Adrenal gland (tissue), 12 donors: Measurements from ENCODE around the gene FAM209B. TPM values are rescaled to one million over a fixed set of nuclear protein-coding genes. Genes with fewer than 3 reads are reported as not detected.
"Not testable (repeated sequence)": the region's sequence is repeated elsewhere in the genome, so short reads cannot be mapped to it uniquely, and the experiment has no call there.

Experiments
- DNase-seq, 7 donors: peaks; one replicate each; pipeline ENCODE4 v3.0.0-alpha.2; 2019 to 2020
- H3K27ac ChIP-seq, 5 donors: fragments of 200-600 bp; sonication (generic) in 4 of 5; 1 replicate in 3 of 5; 2 replicates in 2 of 5; pipeline versions ENCODE4 v1.5.1 to v1.8.0; 2016 to 2020; ENCODE audit warnings: mild to moderate bottlenecking in 1 of 5
- H3K27me3 ChIP-seq: fragments of 200-600 bp; 2 replicates; pipeline ENCODE4 v1.8.0; 2021
- H3K36me3 ChIP-seq, 2 donors: fragments of 200-600 bp; replicated peaks in 1 of 2; 1 replicate in 1 of 2; 2 replicates in 1 of 2; pipeline versions ENCODE4 v1.5.1 to v1.8.0; 2018 to 2022
- H3K4me1 ChIP-seq, 2 donors: fragments of 200-600 bp; replicated peaks in 1 of 2; 1 replicate in 1 of 2; 2 replicates in 1 of 2; pipeline versions ENCODE4 v1.5.1 to v1.8.0; 2018 to 2021
- H3K4me3 ChIP-seq, 4 donors: fragments of 200-600 bp; sonication (generic) in 3 of 4; one replicate each; pipeline ENCODE4 v1.5.1; 2016 to 2018
- H3K9me3 ChIP-seq, 3 donors: fragments of 200-600 bp; sonication (generic) in 1 of 3; replicated peaks in 1 of 3; 1 replicate in 2 of 3; 2 replicates in 1 of 3; pipeline versions ENCODE4 v1.5.1 to v1.8.0; 2016 to 2021
- POLR2A ChIP-seq, 2 donors: fragments of 450-650 bp; IDR thresholded peaks; one replicate each; pipeline ENCODE4 v1.6.1; 2017; ENCODE audit warnings: antibody characterized with exemption in 2 of 2, mild to moderate bottlenecking in 2 of 2, moderate library complexity in 1 of 2
- WGBS, 4 donors: extraction: QIAGEN DNeasy Blood & Tissue Kit in 2 of 4; methylation state at CpG; one replicate each; pipeline versions ENCODE4 v1.1.5 to v1.1.7; 2013 to 2017; 5-methylcytosine and 5-hydroxymethylcytosine counted together
- intact Hi-C, 2 donors: fragments of 100-400 bp; cut with DNase I; formaldehyde crosslinking; loops; one replicate each; pipeline versions ENCODE4 v1.14.1 to v1.15.0; 2022 to 2023
- polyA plus RNA-seq, 3 donors: library from polyadenylated mRNA; stranded (reverse); fragments of 200-250 nt in 2 of 3; fragments of 350-450 nt in 1 of 3; fragmentation: Illumina TruSeq in 1 of 3; extraction: RNeasy Lipid Tissue Mini Kit (QIAGEN cat#74804) in 1 of 3; gene quantifications; one replicate each; pipeline ENCODE4 v1.2.3, GENCODE V29; 2013 to 2014
- total RNA-seq, 9 donors: library from RNA; depleted of rRNA in 4 of 9; stranded (reverse); fragments of >200 nt in 4 of 9; fragments of 120-200 nt in 1 of 9; fragmentation: NEBNext Ultra II Directional in 1 of 9; extraction: Animal tissue kit (Norgen Biotek cat#: 25700) in 1 of 9; gene quantifications; one replicate each; pipeline versions ENCODE4 v1.1.0 to v1.2.4, GENCODE V29; 2013 to 2023
- TF ChIP-seq, protein P1 (sequence below), 6 experiments: fragments of 450-650 bp in 4 of 6; fragments of 200-600 bp in 2 of 6; sonication (generic) in 1 of 6; IDR thresholded peaks; 1 replicate in 5 of 6; 2 replicates in 1 of 6; pipeline versions ENCODE4 v1.5.1 to v1.8.0; 2016 to 2021; ENCODE audit warnings: antibody characterized with exemption in 6 of 6, mild to moderate bottlenecking in 2 of 6, moderate library complexity in 1 of 6
- donor health status: healthy with polysubstance abuse.
- donor health status: Bipolar disorder and iron deficiency.
- donor health status: DM: yes; HTN: yes; CAD: no.
- donor health status: DM: no; HTN: no; CAD: no.
- donor health status: DM: no; HTN: no; CAD: no.
- donor health status: DM: yes; HTN: yes; CAD: no.

Gene FAM209B
- total and polyA plus RNA-seq, 12 donors = 0.17 to 0.80 (median 0.48) TPM; not detected in 8

DNA sequence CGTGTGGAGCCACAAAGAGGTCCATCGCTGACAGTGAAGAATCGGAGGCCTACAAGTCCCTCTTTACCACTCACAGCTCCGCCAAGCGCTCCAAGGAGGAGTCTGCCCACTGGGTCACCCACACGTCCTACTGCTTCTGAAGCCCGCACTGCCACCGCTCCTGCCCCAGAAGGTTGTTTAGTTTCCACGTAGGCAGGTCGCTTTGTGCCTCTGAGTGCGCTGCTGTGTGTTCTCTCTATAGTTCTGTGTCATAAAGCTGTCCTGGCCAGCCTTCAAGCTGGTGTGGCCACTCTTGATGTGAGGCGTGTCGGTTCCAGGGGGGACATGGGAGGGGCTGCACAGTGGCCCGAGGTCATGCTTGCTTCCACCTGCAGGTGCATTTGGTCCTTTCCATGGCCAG, 14.9 kb upstream of the FAM209B start:
- Histone ChIP-seq H3K4me3 (no peak overlapping the region), H3K36me3 (peaks cover 0 to 42% of the 10 kb centered on the region in 2 donors), H3K27me3 (no peaks in the 10 kb centered on the region), H3K27ac (no peak overlapping the region), H3K9me3 (peaks cover 0 to 4% (median 0%) of the 10 kb centered on the region in 3 donors), H3K4me1 (no peaks in the 10 kb centered on the region)
- TF ChIP-seq POLR2A (IDR thresholded peaks at IDR 0.05) = no peak
- TF ChIP-seq, protein P1, sequence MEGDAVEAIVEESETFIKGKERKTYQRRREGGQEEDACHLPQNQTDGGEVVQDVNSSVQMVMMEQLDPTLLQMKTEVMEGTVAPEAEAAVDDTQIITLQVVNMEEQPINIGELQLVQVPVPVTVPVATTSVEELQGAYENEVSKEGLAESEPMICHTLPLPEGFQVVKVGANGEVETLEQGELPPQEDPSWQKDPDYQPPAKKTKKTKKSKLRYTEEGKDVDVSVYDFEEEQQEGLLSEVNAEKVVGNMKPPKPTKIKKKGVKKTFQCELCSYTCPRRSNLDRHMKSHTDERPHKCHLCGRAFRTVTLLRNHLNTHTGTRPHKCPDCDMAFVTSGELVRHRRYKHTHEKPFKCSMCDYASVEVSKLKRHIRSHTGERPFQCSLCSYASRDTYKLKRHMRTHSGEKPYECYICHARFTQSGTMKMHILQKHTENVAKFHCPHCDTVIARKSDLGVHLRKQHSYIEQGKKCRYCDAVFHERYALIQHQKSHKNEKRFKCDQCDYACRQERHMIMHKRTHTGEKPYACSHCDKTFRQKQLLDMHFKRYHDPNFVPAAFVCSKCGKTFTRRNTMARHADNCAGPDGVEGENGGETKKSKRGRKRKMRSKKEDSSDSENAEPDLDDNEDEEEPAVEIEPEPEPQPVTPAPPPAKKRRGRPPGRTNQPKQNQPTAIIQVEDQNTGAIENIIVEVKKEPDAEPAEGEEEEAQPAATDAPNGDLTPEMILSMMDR (IDR thresholded peaks at IDR 0.05) = no peak
- 95 to 98% (median 96%) methylated on average over 13 to 14 of the region's 14 CpGs for WGBS, 4 donors
- intact Hi-C loops = no loop called here
- DNase-seq = no peak

- intact Hi-C loops = no loop called here
- Histone ChIP-seq H3K9me3 (peaks cover 0 to 4% (median 0%) of the 10 kb centered on the region in 3 donors), H3K4me1 (no peaks in the 10 kb centered on the region), H3K36me3 (peaks cover 0 to 35% of the 10 kb centered on the region in 2 donors), H3K27ac (no peak overlapping the region), H3K27me3 (no peaks in the 10 kb centered on the region), H3K4me3 (no peak overlapping the region)
- 93 to 98% (median 96%) methylated on average over 10 of the region's 10 CpGs for WGBS, 4 donors
- DNase-seq = no peak
- TF ChIP-seq, protein P1 (IDR thresholded peaks at IDR 0.05) = no peak
- TF ChIP-seq POLR2A (IDR thresholded peaks at IDR 0.05) = no peak
Observed at GRCh38 chr20:56518721-56519398, 14.2 kb upstream of the FAM209B start.

- Histone ChIP-seq H3K27me3 (no peaks in the 10 kb centered on the region), H3K4me1 (no peaks in the 10 kb centered on the region), H3K36me3 (peaks cover 0 to 32% of the 10 kb centered on the region in 2 donors), H3K9me3 (peaks cover 0 to 4% (median 0%) of the 10 kb centered on the region in 3 donors), H3K4me3 (no peak overlapping the region), H3K27ac (no peak overlapping the region)
- 97 to 99% (median 98%) methylated on average over 10 of the region's 10 CpGs for WGBS, 4 donors
- DNase-seq = no peak
- TF ChIP-seq POLR2A (IDR thresholded peaks at IDR 0.05) = no peak
- TF ChIP-seq, protein P1 (IDR thresholded peaks at IDR 0.05) = no peak
- intact Hi-C loops = no loop called here
Observed at GRCh38 chr20:56519551-56519950, 13.5 kb upstream of the FAM209B start.

DNA sequence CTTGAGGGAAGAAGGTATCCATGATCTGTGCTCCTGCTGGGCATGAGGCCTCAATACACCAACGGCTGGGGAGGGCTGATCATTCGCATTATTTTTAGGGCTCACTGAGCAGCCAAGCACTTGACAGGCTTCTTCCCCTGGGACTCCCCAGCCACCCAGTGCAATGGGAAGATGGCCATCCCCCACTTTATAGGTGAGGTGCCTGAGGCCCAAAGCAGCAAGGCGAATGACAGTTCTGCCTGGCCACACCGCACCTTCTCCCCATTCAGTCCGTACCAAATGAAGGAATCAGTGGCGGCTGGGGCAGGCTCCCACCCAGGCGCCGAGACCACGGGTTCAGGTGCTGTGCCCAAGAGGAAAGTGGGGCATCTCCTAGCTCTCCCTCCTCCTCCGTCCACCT, 12.9 kb upstream of the FAM209B start:
- Histone ChIP-seq H3K27ac (no peak overlapping the region), H3K9me3 (peaks cover 0 to 4% (median 0%) of the 10 kb centered on the region in 3 donors), H3K36me3 (peaks cover 0 to 32% of the 10 kb centered on the region in 2 donors), H3K27me3 (no peaks in the 10 kb centered on the region), H3K4me1 (no peaks in the 10 kb centered on the region), H3K4me3 (no peak overlapping the region)
- TF ChIP-seq POLR2A (IDR thresholded peaks at IDR 0.05) = no peak
- WGBS, 4 donors = 94 to 100% (median 98%) methylated on average over 5 to 10 of the region's 10 CpGs
- intact Hi-C loops = no loop called here
- DNase-seq = no peak

DNA sequence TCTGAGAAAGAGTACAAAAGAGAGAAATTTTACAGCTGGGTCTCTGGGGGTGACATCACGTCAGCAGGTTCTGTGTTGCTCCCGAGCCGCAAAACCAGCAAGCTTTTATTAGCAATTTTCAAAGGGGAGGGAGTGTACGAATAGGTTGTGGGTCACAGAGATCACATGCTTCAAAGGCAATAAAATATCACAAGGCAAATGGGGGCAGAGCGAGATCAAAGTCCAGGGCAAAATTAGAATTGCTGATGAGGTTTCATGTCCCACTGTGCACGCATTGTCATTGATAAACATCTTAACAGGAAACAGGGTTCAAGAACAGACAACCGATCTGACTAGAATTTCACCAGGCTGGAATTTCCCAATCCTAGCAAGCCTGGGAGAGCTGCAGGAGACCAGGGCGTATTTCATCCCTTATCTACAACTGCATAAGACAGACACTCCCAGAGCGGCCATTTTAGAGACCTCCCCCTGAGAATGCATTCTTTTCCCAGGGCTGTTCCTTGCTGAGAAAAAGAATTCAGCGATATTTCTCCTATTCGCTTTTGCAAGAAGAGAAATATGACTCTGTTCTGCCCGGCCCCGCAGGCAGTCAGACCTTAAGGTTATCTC, 12.2 kb upstream of the FAM209B start:
- H3K27ac ChIP-seq, DNase-seq, intact Hi-C loops, H3K9me3 ChIP-seq, H3K27me3 ChIP-seq, H3K4me3 ChIP-seq, H3K4me1 ChIP-seq: not testable (repeated sequence)
- peaks cover 0 to 32% of the 10 kb centered on the region in 2 donors for H3K36me3 ChIP-seq
- WGBS, 4 donors = 88 to 93% (median 92%) methylated on average over 13 of the region's 13 CpGs
